ENCODE data around the gene CALD1.

CALD1 gene

GRCh38 chr7:134938141-134938540 is 158.7 kb downstream of the CALD1 start:
- no peak for ATAC-seq
- TF ChIP-seq ESRRG (CRISPR knock-in tag; IDR thresholded peaks at IDR 0.05) = no peak
- no peak for TF ChIP-seq ZC3H10 (CRISPR knock-in tag; IDR thresholded peaks at IDR 0.05)
- no peak for TF ChIP-seq CSDC2 (CRISPR knock-in tag; IDR thresholded peaks at IDR 0.05)
- no peak for TF ChIP-seq CREB5 (CRISPR knock-in tag; IDR thresholded peaks at IDR 0.05; ENCODE audit: low read depth)
- TF ChIP-seq PATZ1 (CRISPR knock-in tag; IDR thresholded peaks at IDR 0.05; ENCODE audit: borderline replicate concordance) = no peak
- TF ChIP-seq BACH2 (CRISPR knock-in tag; IDR thresholded peaks at IDR 0.05; ENCODE audit: borderline replicate concordance) = no peak
- TF ChIP-seq ZFP30 (CRISPR knock-in tag; IDR thresholded peaks at IDR 0.05) = no peak
- TF ChIP-seq SNAI2 (CRISPR knock-in tag; IDR thresholded peaks at IDR 0.05) = no peak
- no peak for TF ChIP-seq POU6F1 (CRISPR knock-in tag; IDR thresholded peaks at IDR 0.05; ENCODE audit: borderline replicate concordance, low read depth)
- TF ChIP-seq PPARA (CRISPR knock-in tag; IDR thresholded peaks at IDR 0.05; ENCODE audit: borderline replicate concordance) = no peak
- TF ChIP-seq TCF4 (CRISPR knock-in tag; IDR thresholded peaks at IDR 0.05; ENCODE audit: borderline replicate concordance) = no peak
- TF ChIP-seq ZNF565 (CRISPR knock-in tag; conservative IDR thresholded peaks at IDR 0.05; ENCODE audit: low read depth) = no peak
- no peak for TF ChIP-seq CSRNP3 (CRISPR knock-in tag; IDR thresholded peaks at IDR 0.05)
- TF ChIP-seq ZFP3 (CRISPR knock-in tag; IDR thresholded peaks at IDR 0.05) = no peak
- TF ChIP-seq ISL1 (CRISPR knock-in tag; IDR thresholded peaks at IDR 0.05) = no peak
- no peak for TF ChIP-seq TSHZ2 (CRISPR knock-in tag; IDR thresholded peaks at IDR 0.05)
- TF ChIP-seq ZNF8 (CRISPR knock-in tag; IDR thresholded peaks at IDR 0.05) = no peak
- no peak for TF ChIP-seq TOX (CRISPR knock-in tag; IDR thresholded peaks at IDR 0.05; ENCODE audit: borderline replicate concordance)
- no peak for TF ChIP-seq RARB (CRISPR knock-in tag; IDR thresholded peaks at IDR 0.05)

- TF ChIP-seq ZNF8 (CRISPR knock-in tag; IDR thresholded peaks at IDR 0.05) = no peak
- TF ChIP-seq POU6F1 (CRISPR knock-in tag; IDR thresholded peaks at IDR 0.05; ENCODE audit: borderline replicate concordance, low read depth) = no peak
- TF ChIP-seq RARB (CRISPR knock-in tag; IDR thresholded peaks at IDR 0.05) = no peak
- TF ChIP-seq CSDC2 (CRISPR knock-in tag; IDR thresholded peaks at IDR 0.05) = no peak
- no peak for TF ChIP-seq BACH2 (CRISPR knock-in tag; IDR thresholded peaks at IDR 0.05; ENCODE audit: borderline replicate concordance)
- no peak for TF ChIP-seq PATZ1 (CRISPR knock-in tag; IDR thresholded peaks at IDR 0.05; ENCODE audit: borderline replicate concordance)
- TF ChIP-seq ESRRG (CRISPR knock-in tag; IDR thresholded peaks at IDR 0.05) = no peak
- no peak for TF ChIP-seq ZNF565 (CRISPR knock-in tag; conservative IDR thresholded peaks at IDR 0.05; ENCODE audit: low read depth)
- TF ChIP-seq ZNF70 (CRISPR knock-in tag; IDR thresholded peaks at IDR 0.05) = no peak
- TF ChIP-seq ZC3H10 (CRISPR knock-in tag; IDR thresholded peaks at IDR 0.05) = no peak
- no peak for TF ChIP-seq TCF4 (CRISPR knock-in tag; IDR thresholded peaks at IDR 0.05; ENCODE audit: borderline replicate concordance)
- TF ChIP-seq GLIS3 (CRISPR knock-in tag; IDR thresholded peaks at IDR 0.05) = no peak
- TF ChIP-seq TOX (CRISPR knock-in tag; IDR thresholded peaks at IDR 0.05; ENCODE audit: borderline replicate concordance) = no peak
- no peak for TF ChIP-seq CSRNP3 (CRISPR knock-in tag; IDR thresholded peaks at IDR 0.05)
- no peak for TF ChIP-seq ARNTL (CRISPR knock-in tag; IDR thresholded peaks at IDR 0.05; ENCODE audit: borderline replicate concordance, low read depth)
- no peak for TF ChIP-seq SNAI2 (CRISPR knock-in tag; IDR thresholded peaks at IDR 0.05)
- no peak for TF ChIP-seq OSR1 (CRISPR knock-in tag; IDR thresholded peaks at IDR 0.05)
- TF ChIP-seq ZFP30 (CRISPR knock-in tag; IDR thresholded peaks at IDR 0.05) = no peak
- TF ChIP-seq PPARA (CRISPR knock-in tag; IDR thresholded peaks at IDR 0.05; ENCODE audit: borderline replicate concordance) = no peak
- no peak for ATAC-seq
These were observed 159.7 kb downstream of the CALD1 start for GRCh38 chr7:134939136-134939535.

Measured in SK-N-SH treated with all-trans-retinoic acid at 6 μM for 48 hours (cell line).